Prostate gland (tissue), 2 donors: ENCODE results near the gene RNH1.

ENCODE experiments used
- CTCF ChIP-seq, 4 experiments: fragments of 200-600 bp in 2 of 4; fragments of 450-650 bp in 2 of 4; sonication (generic) in 2 of 4; IDR thresholded peaks; 1 replicate in 3 of 4; 2 replicates in 1 of 4; pipeline ENCODE4 v1.5.1; 2016 to 2019; ENCODE audit warnings: antibody characterized with exemption in 4 of 4, mild to moderate bottlenecking in 2 of 4, moderate library complexity in 2 of 4
- POLR2A ChIP-seq: fragments of 450-650 bp; IDR thresholded peaks from one replicate; pipeline ENCODE4 v1.6.1; 2016; ENCODE audit warnings: antibody characterized with exemption, mild to moderate bottlenecking
- POLR2AphosphoS5 ChIP-seq: sonication (generic); formaldehyde crosslinking; IDR thresholded peaks from one replicate; pipeline ENCODE4 v1.6.1; 2017; ENCODE audit warnings: antibody characterized with exemption

DNA sequence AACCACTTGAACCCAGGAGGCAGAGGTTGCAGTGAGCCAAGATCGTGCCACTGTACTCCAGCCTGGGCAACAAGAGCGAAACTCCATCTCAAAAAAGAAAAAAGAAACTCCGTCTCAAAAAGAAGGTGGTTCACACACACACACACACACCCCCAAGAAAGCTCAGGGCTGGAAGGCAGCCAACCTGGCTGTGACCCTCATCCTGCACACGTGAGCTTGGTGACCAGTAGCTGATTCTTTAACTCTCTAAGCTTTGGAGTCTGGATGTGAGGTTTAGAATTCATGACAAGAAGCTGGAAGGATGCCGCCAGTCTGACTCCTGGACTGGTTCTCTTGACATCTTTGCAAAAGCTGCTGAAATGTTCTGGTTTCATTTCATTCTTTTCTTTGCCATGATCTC, 1.9 kb upstream of the RNH1 start:
- TF ChIP-seq CTCF (IDR thresholded peaks at IDR 0.05) (no peak), POLR2A (no peak), POLR2AphosphoS5 (no peak)
